ENCODE data around the gene HAUS7. TPM values are rescaled to one million over a fixed set of nuclear protein-coding genes. Genes with fewer than 3 reads are reported as not detected.

Gene HAUS7
- total RNA-seq, 1 donor from 2014 or later: 11.3 TPM

DNA sequence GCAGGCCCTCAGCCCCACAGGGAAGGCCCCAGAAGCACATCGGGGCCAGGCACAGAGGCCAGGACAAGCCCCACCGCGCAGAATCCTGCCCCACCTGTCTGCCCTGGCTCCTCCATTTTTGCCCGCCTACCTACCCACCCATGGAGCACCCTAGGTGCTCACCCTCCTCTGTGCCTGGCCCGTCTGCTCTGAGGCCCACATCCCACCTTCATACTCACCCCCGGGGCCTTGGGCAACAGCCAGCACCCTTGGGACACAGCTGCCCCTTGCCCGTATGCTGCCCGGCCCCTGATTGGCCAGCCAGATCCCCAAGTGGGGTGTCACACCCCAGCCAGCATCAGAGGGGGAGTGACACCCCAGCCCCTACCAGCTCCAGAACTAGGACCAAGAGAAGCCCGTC is 13.7 kb downstream of the HAUS7 start:
- no peak for DNase-seq (ENCODE audit: low read depth in 2 of 2)

DNA sequence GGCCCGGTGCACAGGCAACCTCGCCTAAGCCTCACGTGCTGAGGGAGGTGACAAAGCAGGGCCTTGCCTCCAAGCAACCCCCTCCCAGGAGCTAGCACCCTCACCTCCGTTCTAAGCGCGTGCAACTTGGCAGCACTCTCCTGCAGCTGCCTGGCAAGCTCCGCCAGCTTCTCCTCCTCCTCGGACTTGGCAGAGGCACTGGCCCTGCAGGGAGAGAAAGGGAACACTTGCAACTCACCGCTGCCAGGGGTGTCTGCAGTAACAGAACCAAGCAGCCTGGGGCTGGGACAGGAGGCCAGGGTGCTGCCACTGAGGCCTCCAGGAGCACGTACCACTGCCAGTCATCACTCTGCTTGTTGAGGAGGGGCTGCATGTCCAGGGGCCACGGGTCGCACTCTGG is 14.2 kb downstream of the HAUS7 start:
- DNase-seq (ENCODE audit: low read depth in 2 of 2): no peak

DNA sequence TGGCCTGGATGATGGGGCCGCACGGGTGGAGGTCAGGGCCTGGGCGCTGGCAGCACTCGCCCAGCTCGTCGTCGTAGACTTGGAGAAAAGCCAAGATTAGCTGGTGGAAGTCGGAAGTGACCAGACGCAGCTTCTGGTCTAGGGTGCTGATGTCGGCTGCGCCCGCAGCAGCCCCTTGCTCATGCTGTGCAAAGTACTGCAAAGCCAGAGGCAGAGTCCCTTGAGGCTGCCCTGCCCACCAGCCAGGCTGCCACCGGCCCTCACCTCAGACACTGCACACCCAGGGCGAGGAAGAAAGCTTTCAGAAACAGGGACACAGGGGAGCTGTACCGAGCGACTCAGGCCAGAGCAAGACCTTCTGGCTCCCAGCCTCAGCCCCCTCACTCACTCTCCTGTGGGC is 14.8 kb downstream of the HAUS7 start:
- DNase-seq (ENCODE audit: low read depth in 2 of 2): no peak

DNA sequence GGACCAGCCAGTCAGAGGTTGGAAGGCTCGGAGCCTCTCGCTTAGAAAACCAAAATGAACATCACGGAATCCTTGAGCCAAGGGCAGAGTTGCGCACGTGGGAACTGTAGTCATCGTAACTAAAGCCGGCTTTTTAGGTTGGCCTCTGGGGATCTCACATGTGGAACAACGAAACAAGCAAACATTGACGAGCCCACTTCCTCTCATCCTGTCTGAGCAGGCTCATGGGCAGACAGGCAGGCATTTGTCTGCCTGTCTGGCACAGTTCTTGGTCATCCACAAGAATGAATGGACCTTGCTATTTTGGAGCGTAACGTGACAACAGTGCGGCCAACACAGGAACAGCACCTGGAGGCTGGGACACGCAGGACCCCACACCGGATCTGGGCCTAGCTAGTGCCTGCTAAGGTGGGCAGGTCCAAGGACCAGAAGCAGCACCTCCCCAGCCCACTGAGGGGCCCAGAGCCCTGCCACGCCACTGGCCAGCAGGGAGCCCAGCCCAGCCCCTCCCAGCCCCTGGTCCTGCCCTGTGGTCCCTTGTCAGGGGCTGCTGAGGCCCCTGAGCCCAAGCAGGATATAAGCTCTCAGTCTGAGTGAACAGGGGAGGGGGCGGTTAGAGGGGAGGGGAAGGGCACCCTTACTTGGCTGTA is 15.3 kb downstream of the HAUS7 start:
- no peak for DNase-seq (ENCODE audit: low read depth in 2 of 2)

DNA sequence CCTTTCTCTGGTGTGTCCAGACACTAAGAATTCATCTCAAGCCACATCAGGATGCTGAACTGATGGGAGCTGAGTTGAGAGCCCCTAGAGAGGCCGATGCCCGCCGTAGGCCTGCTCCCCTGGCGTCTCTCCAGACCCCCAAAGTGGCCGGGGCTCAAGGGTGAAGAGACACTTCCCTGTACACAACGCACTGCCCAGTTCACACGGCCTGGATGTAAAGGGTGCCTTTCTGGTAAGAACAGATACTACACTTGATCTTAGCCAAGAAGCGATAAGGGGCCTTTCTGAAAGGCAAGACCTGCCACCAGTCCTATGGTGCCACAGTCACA is 19.5 kb downstream of the HAUS7 start:
- no peak for DNase-seq (ENCODE audit: low read depth in 2 of 2)

DNA sequence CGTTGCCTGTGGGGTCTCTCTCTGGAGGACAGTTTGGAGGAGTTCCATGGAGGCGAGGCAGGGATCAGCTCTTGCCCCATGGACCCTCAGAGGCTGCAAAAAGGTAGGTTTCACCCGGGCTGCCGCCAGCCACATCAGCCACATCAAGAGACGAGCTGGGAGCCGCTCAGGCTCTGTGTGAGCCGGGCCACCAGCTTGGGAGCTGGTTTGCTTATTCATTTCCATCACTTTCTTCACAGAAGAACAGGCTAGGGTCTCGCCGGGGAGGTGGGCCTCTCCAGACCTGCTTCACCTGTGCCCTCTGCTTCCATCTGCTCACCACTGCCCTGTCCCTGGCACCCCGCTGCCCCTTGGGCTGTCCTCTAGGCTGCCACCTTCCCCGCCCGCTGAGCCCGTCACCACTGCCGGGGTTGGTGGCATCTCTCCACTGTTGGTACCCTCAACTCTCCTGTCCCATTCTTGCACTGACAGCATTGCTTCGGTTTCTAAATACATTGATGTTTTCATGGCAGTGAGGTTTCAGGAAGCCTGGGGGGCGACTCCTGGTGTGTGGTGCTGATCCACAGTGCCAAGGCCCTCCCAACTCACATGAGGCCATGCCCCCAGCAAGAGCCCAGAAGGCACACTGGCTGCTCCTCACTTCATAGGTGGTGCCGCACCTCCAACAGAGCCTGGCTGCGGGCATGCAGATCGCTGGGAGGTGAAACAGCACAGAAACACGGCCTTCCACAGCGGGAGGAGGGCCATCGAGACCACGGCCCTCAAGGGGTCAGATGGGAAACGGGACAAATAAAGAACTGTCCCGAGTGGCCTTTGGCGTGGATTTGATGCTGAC is 20.0 kb downstream of the HAUS7 start:
- DNase-seq (ENCODE audit: low read depth in 2 of 2): no peak

DNA sequence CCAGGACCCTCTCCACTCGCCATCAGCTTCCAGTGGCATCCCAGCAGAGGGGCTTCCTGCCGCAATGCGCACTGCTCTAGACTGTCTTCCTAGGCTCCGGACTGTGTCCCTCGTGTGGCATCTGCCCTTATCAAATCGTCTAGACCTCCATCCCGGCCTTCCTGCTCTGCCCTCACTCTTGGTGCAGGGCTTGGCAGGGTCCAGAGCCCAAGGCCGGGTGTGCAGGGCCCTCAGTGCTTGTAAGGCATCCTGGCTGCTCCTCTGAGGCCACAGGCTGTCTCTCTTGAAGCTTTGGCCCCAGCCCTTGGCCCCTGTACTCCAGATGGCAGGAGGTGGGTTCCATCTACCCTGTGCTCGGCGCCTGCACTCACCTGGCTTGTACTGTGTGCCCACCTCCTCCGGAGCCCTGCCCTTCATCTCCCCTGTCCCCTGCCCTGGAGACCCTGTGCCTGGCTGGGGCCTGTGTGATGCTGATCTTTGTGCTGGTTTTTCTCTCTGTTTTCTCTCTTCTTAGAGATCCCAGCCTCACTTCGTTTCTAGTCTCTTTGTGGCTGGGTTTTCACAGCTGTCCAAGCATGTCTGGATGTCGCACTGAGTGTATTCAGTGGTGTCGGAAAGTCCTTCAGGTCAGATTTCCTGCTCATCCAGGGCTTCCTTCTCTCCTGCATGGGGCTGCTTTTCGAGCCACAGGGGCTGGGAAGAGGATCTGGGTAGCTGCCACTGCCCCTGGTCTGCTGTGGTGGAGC is 20.8 kb downstream of the HAUS7 start:
- no peak for DNase-seq (ENCODE audit: low read depth in 2 of 2)

DNA sequence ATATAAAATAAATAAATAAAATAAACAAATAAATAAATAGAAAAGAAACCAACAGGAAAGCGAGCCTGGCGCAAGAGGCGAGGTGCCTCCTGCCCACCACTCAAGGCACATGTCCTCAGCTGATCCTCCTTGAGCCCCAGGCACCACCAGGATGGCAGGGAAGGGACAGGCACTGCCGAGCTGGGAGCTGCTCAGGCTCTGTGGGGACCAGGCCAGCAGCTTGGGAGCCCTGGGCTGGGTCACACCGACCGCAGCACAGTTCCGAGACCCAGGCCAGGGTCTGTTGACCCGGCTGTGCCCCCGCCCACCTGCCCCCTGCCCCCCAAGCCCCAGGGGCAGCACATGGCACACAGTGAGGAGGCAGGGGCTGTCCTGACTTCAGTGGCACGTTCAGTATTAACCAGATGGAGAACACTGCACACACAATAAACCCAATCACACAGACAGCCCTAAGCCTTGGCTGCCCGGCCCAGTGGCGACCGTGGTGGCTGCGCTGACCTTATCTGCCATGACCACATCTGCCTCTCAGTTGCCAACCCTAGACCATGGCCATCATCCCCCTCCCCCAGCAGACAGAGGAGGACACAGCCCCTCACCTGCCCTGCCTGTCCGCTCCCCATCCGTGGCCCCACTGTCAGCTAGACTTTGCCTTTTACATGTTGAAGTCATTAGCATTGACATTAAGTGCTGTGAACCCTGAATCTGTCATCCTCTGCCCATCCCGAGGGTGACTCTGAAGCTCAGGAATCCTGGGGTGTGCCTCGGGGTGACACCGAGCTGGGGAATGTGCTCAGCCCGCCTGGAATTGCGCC is 21.6 kb downstream of the HAUS7 start:
- no peak for DNase-seq (ENCODE audit: low read depth in 2 of 2)

DNA sequence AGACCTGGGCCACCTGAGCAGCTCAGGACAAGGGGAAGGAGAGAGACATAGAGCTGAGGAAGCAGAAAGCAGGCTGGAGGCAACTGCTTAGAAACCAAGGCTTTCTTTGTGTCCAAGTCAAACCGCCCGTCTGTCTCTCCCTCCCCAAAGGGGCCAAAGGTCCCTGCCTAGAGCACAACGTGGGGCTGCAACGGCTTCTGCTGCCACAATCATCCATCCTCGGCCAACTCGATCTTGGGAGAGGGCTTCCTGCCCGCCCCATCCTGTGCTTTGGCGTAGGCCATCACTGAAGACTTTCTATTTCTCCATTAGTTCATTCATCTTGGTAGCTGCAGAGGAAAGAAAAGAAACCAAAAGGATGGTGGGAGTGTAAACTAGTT is 22.8 kb downstream of the HAUS7 start:
- DNase-seq (ENCODE audit: low read depth in 2 of 2): no peak

DNA sequence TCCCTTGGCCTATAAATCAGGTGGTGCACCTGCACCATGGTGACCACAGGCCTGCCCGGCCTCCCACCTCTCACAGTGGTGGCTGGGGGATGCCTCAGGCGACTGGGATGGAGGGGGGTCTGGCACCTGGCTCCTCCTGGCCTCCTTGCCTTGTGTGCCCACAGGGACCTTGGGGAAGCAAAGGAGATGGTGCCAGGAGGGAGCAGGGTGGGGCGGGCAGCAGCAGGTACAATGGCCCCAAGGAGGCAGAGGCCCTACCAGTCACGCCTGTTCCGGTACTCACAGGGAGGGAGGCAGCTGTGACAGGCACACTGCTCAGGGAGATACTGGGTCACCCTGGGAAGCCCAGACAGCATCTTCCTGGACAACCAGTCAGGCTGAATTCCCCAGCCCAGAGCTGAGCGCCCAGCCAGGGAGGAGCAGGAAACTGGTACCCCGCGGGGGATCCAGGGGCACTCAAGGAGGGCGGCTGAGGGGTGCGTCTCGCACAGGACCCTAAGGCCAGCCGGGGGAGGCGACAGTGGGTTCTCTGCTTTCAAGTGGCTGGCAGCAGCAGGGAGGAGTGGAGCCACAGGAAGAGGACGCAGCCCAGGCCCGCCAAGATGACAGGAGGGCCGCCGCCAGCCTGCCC is 23.3 kb downstream of the HAUS7 start:
- no peak for DNase-seq (ENCODE audit: low read depth in 2 of 2)

DNA sequence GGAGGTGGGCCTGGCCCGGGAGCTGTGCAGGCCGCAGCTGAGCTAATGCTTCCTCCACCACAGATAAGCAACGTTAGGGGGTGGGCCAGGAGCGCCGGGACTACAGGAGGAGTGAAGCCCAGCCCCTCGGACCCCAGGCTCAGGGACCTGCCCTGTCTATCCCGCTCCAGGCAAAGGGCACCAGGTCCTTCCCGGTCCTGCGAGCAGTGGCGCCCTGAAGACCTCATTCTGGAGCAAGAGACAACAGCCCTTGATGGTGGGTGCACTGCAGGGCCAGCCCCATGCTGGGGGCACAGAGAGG is 23.8 kb downstream of the HAUS7 start:
- no peak for DNase-seq (ENCODE audit: low read depth in 2 of 2)

DNA sequence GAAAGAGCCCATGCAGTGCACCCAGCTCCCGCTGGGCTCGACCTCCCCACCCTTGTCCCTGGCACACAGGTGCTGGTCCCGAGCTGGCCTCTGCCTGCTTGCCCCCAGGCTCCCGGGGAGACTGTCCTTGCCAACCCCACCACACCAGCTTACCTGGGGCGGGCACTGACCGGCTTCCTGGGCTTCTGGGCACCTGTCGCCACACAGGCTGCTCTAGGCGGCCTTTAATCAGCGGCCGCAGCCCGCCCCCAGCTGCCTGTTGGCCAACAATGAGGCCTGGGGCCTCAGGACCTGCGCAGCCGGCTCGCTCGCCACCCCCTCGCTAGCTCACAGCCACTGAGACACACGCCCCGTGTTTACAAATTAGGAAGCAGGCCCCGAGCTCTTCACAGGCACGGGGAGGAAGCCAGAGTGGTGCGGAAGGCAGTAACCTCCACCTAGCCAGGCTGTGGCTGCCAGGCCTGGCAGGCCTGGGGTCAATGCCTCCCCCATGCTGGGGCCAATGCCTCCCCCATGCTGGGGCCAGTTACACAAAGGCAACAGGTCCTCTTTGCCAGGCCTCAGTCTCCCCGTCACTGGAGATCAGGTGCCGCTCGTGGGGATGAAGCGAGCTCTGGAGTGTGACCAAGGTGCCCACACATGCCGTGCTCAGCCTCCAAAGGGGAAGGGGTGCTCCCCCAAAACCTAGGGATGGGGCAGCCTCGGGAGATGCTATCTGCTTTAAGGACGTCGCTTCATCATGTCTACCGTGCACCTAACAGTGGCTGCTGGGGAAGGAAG is 24.3 kb downstream of the HAUS7 start, which contains the start of gene TREX2:
TSS of gene TREX2 (minus strand) at position 201 of the 780 bp plus-strand sequence. CDS start 626 bp downstream, outside the sequence.
- DNase-seq (ENCODE audit: low read depth in 2 of 2): no peak

DNA sequence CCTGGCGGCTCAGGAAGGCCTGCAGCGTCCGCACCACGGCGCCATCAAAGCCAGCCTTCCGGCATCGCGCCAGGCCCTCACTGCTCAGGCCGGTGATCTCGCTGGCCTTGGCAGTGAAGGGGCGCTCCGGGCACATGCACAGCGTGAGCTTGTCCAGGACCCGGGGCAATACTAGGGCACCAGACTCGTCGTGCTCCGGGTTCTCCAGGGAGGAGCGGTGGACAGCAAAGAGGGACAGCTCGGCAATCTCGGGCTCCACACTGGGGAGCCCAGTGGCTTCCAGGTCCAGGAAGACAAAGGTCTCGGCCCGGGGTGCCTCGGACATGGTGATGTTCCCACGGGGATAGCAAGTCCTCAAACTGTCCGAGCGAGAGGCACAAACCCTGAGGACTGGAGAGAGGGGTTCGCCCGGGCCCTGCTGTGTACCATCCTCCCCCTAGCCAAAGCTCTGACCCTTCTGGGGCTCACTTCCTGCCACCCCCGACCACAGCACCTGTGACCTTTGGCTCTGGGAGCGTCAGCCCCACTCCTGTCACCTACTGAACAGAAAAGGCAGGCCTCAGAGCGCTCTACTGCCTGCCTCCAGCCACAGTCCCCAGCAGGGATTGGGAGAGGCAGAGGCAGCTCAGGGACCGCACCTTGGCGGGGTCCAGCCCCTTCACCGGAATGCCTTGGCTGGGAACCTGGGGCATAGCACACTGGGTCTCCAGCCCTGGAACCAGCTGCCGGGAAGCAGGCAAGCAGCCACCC is 25.1 kb downstream of the HAUS7 start:
- no peak for DNase-seq (ENCODE audit: low read depth in 2 of 2)

DNA sequence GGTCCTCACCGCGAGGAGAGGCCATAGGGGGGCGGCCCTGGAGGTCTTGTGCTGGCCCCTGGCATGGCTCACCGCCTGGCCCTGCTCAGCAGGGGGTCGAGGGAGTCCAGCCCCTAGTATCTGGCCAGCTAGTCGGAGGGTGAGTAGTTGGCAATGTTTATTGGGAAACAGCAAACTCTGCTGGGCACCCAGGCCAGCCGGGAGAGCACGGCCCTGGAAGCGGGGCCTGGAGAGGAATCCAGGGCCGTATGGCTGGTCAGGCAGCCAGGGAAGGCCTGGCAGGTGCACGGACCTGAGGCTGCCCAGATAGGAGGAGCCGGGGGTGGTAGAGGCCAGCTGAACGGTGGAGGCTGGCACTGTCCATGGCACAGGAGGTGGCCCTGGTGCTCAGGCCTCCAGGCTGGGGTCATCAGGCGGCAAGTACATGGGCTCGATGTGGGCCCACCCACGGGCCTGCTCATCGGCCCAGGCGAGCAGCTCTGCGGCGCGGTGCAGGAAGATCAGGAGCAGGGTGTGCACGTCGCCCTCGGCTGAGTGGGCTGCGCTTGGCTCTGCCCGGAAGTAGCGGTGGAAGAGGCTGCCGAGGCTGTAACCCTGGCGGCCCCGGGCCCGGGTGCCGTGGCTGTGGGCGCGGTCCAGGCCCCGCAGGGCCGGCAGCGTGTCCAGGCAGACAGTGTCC is 25.9 kb downstream of the HAUS7 start:
- no peak for DNase-seq (ENCODE audit: low read depth in 2 of 2)

DNA sequence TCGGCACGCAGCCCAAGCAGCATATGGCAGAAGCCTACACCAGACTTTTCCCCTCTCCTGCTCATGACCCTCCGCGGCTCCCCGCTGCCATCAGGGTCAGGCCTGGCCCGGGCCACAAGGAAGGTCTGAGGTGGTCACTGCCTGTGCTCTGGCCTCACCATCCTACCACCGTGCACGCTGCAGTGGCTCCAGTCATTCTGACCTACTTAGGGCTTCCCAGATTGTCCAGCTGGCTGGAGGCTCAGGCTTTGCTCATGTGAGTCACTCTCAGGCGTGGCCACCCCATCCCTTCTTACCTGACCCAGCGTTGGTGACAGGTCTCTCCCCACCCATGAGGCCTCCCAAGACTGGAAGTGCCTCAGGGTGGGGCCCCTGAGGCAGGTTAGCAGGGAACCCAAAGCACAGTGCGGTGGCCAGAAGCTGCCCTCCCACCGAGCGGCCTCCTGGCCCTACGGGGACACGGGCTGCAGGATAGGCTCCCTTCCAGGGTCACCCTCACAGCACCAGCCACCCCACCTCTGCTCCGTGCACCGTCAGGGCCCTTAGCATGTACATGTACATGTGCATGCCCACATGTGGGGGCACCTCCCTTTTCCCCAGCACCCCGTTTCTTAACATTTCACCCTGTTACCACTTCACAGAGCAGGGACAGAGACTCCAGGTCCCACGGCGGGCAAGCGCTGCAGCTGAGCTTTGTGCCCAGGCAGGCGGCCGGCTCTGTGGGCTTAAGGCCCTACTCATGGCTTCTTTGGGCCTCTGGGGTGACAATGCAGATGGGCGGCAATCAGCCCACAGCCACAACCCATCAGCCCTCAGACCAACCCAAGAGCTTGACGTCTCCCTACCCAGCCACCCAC is 26.7 kb downstream of the HAUS7 start:
- DNase-seq (ENCODE audit: low read depth in 2 of 2): no peak

DNA sequence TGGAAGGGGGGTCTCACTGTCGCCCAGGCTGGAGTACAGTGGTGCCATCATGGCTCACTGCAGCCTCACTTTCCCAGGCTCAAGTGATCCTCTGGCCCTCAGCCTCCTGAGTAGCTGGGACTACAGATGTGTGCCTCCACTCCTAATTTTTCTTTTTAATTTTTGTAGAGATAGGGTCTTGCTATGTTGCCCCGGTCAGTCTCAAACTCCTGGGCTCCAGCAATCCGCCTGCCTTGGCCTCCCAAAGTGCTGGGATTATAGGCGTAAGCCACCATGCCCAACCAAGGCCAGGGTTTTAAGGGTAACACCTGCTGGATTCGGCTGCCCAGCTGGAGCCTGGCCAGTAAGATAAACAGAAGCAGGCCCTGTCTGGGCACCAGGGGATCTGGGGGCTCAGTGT is 27.9 kb downstream of the HAUS7 start:
- no peak for DNase-seq (ENCODE audit: low read depth in 2 of 2)

DNA sequence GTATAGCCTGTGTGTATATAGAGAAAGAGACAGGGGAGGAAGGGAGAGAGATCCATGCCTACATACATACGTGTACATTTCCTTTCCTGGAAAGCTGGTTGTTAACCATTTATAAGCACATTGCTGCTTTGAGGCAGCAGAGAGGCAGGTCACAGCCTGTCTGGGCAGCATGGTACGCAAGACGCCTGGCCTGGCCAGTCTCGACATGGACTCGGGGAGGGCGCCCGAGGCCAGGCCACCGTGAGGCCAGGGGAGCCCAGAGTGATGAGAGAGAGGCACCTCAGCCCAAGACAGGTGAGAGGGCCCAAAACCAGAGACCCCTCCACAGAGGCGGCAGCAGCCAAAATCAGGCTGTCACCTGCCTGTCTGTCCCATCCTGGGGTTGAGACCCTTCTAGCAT is 28.4 kb downstream of the HAUS7 start:
- no peak for DNase-seq (ENCODE audit: low read depth in 2 of 2)

DNA sequence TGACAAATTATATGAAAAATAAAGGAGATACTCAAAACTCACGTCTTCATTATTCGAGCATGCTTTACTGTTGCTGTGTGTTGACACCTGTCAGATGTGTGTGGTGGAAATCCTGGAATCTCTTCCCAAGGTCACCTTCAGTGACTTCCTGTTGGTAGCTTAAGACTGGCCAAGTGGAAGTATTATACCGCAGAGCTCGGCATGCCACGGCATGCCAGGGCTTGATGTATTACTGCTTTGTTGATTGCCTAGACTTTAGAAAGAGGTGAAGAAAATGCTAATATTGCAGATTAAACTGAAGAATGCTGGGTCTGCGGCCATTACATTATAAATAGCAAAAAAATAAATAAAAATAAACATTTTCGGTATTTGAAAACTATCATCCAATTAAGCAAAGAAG is 29.1 kb downstream of the HAUS7 start:
- DNase-seq (ENCODE audit: low read depth in 2 of 2): no peak
